ENCODE measurements around the gene GIGYF1. TPM values are rescaled to one million over a fixed set of nuclear protein-coding genes. Genes with fewer than 3 reads are reported as not detected.

Gene GIGYF1
- total RNA-seq, 1 donor = 36.9 TPM

DNA sequence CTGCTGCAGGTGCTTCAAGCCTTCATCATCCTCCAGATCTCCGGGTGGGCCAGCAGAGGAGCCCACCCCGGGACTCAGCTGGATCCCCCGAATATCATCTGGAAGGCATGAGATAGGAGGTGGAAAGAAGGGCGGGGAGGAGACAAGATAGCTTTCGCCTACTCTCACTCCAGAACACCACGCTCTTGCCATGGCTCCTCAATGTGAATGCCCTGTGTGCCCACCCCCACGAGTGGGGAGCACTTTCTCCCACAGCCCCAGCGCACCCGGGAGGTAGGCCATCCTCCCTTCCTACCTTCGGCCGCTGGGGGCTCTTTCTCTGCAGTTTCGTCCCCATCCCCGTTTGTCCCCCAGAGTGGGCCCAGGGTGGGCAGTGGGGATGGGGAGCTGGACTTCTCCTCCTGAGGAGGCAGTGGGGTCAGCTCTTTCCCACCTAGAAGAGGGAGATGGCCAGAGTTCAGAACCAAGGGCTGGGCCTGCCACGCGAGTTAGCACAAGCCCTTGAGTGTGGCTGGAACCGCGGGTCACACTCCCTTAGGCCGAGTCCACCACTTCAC lies 8.9 kb downstream of the GIGYF1 start:
- DNase-seq (ENCODE audit: low read depth in 2 of 3, low spot score in 2 of 3) = no peak

DNA sequence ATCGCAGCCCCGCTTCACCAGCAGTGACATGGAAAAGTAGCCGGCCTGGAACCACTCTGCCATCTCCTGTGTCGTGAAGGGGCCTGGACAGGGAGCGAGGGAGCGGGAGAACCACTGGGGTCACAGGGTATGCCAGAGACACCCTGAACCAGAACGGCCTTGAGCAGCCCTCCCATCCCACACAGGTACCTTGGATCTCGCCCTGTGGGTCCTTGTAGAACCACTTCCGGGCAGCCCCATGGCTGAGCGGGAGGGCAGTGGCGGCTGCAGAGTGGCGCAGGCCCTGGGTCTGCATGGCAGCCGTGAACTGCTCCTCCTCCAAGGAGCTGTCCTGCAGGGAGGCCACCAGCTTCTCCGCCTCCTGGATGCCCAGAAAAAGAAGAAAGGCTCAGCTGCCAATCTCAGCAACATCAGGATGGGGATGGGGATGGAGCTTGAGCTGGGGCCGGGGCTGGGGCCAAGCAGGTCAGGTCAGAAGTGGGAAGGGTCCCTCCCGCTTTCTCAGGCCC lies 9.5 kb downstream of the GIGYF1 start:
- no peak for DNase-seq (ENCODE audit: low read depth in 2 of 3, low spot score in 2 of 3)

DNA sequence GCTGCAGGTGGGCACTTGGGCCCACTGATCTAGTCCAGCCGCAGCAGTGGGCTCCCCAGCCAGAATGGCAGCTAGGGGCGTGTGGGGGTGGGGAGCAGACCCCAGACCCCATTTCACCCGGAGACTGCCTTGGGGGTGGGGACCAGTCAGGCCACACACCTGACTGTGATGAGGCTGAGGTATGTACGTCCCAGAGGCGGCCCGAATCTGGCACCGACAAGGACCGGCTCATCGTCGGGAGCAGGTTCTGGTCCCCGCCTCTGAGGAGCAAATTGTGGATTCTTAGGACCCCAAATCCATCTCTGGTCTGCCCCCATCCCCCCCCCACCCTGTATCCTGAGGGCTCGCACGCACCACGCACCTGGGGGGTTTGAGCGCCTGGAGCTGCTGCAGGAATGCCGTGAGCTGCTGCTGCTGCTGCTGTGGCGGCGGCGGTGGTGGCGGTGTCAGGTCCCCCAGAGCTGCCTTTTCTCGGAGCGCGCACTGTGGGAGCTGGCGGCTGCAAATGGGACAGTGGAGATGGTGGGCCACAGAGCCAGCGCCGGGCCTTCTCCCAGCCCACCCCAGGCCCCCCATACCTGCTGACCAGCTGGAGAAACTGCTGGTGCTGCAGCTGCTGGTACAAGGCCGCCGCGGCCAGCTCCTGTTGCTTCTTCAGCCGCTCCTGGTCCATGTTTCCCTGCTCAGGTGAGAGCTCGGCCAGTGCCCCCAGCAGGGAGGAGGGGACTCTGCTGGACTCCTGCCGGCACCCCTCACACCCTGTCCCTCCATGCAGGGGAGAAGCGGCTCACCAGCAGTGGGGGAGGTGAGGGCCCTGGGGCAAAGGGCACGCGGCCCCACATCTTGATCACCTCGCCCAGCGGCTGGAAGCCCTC lies 10.2 kb downstream of the GIGYF1 start:
- no peak for DNase-seq (ENCODE audit: low read depth in 2 of 3, low spot score in 2 of 3)

DNA sequence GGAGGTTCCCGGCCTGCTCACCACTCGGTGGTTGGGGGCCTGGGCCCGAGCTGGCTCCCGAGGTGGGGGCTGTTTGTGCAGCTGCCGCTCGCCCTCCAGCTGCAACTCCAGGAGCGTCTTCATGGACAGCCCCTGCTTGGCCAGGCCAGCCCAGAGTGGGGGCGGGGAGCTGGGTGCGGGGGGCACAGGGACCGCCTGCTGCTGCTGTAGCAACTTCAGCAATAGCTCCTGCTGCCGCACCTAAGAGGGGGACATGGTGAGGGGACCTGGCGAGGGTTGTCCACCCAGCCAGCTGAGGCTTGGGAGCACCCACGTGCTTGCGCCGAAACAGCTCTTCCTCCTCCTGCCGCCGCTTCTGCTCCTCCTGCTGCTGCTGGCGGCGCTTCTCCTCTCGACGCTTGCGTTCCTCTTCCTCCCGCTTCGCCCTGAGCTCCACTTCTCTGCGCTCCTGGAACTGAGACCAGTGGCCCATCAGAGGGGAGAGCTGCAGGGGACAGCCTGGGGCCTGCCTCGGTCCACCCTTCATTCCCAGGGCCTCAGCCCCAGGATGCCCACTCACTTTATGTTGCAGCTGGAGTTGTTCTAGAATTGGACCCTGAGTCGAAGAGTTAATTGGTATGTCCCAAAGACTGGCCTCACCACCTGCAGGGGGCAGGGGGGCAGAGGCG lies 10.9 kb downstream of the GIGYF1 start:
- no peak for DNase-seq (ENCODE audit: low read depth in 2 of 3, low spot score in 2 of 3)

DNA sequence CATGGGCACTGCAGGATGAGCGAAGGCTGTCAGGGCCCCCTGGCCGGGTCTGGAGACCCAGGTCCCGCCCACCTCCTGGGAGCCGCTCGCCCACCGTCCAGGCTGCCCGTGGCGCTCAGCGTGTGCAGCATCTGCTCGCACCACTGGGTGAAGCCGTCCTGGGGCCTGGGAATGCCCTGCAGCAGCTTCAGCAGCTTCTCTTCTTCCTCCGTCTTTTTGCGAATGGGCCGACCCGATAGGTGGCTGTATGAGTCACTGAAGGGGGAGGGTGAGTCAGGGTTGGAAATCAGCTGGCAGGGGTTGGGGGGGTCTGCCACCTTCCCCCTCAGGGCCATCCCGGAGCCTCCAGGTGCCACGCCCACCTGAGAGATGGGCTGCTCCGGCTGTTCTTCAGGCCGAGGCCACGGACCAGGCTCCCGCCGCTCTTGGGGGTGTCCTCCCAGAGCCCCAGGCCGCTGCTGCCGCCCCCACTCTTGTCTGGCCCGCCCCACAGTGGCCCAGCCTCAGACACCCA lies 11.8 kb downstream of the GIGYF1 start:
- no peak for DNase-seq (ENCODE audit: low read depth in 2 of 3, low spot score in 2 of 3)

DNA sequence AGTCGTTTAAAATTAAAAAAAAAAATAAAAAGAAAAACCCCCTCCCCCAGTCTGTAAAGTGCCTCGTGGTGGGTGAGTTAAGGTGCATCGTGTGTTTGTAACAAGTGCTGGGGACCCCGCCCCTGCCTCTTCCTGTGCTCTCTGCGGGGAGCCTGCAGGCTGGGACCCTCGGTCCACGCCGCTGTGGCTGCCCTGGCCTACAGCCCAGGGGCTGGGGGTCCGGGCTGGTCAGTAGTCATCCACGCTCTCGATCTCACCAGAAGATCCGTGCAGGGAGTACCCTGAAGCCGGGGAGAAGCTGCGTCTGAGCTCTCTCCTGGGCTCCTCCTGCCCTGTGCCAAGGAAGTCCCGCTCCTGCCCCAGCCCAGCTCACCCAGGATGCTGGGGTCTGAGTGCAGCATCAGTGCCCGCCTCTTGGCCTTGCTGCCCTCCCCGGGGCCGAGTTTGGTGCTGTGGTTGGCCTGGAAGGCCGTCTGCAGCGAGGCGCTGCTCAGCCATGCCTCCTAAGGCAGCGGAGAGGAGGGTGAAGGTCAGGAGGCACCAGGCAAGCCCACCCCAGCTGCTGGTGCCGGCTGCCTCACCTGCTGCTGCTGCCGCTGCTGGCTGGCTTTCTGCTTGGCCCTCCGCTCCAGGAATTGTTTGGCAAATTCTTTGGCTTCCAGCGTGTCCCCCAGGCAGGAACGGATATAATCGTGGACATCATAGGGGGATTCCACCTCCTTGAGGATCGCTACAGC lies 12.4 kb downstream of the GIGYF1 start:
- DNase-seq (ENCODE audit: low read depth in 2 of 3, low spot score in 2 of 3) = no peak

DNA sequence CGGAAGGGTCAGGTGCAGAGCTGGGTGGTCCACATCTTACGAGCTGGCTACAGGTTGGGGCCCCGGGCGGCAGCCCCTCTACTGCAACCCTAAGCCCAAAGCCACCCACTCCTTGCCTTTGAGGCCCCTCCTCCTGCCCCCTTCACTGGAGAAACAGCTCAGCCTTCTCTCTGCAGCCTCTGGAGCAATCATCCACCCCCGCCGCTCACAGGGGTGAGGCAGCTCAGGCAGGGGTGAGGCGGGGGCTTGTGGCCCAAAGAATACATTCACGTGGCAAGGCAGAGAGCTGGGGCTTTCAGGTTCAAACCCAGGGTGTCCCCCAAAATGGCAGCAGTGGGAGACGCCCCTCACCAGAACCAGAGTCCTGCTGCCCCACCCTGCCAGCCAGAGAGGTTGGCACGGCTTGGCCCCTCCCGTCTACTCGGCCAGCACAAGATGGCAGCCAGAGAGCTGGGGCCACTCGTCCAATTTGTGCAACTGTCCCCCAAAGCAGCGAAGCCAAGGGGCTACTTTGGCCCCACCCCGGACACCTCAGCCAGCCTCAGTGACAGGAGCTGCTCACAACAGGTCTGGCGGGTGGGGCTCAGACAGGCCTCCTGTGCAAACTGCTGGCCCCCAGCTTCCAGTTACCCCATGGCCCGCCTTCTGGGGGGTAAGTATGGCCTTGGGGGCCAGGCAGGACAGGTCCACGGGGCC lies 13.3 kb downstream of the GIGYF1 start:
- DNase-seq (ENCODE audit: low read depth in 2 of 3, low spot score in 2 of 3) = no peak

DNA sequence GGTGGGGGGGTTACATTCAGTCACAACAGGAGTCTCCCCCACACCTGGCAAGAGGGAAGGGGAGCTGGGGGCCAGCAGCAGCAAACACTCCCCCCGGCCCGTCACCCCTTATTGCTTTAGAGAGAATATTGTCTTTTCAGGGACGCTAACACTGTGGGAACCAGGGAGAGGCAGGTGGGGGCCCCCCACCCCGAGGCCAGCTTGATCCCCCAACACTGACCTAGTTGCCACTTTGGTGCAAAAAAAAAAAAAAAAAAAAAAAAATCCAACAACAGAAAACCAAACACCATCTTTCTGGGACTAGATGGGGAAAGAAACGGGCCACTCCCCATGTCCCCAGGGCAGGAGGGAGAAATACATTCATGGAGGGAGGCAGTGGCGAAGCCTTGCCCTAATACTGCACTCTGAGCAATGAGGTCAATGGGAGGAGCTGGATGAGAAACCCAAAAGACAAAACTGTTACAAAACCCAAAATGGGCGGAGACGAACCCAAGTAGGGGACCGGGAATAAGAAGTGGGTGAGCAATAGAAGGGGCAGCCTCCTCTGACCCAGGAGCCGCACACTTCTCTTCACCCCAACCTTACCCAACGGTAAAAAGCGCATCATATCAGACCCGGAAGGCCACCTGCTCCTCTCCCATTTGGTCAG lies 14.0 kb downstream of the GIGYF1 start:
- DNase-seq (ENCODE audit: low read depth in 2 of 3, low spot score in 2 of 3) = no peak

DNA sequence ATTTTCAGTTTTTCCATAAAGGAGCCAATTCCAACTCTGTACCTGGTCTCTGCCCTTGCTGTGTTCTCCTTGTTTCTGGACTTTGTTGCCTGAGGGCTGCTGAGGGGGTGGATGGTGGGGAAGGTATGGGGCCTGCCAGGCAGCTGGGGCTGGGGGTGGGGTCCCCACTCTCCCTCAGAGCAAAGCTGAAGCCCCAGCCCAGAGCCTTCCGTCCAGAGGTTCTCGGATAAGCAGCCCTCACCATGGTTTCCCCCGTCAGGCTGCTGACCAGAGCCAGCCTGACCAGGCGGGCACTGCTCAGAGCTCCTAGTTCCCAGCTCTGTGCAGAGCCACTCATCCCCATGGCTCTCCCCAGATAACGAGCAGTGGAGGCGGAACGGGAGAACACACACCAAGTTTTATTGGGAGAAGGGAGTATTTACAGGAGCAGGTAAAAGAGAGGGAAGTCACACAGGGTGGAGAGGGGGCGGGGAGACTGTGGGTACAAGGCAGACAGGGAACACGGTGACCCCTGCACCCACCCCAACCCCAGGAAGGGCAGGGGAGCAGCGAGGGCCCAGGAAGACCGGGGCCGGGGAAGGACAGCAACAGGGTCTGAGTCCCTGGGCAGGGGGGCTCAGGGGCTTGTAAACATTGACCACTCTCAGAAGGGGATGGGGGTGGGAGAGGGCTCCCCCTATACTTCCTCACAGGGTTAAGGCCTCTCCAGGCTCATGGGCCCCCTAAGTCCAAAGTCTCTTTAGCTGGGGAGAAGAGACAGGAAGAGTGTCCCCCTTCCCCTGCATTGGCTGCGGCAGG lies 14.7 kb downstream of the GIGYF1 start:
- no peak for DNase-seq (ENCODE audit: low read depth in 2 of 3, low spot score in 2 of 3)

DNA sequence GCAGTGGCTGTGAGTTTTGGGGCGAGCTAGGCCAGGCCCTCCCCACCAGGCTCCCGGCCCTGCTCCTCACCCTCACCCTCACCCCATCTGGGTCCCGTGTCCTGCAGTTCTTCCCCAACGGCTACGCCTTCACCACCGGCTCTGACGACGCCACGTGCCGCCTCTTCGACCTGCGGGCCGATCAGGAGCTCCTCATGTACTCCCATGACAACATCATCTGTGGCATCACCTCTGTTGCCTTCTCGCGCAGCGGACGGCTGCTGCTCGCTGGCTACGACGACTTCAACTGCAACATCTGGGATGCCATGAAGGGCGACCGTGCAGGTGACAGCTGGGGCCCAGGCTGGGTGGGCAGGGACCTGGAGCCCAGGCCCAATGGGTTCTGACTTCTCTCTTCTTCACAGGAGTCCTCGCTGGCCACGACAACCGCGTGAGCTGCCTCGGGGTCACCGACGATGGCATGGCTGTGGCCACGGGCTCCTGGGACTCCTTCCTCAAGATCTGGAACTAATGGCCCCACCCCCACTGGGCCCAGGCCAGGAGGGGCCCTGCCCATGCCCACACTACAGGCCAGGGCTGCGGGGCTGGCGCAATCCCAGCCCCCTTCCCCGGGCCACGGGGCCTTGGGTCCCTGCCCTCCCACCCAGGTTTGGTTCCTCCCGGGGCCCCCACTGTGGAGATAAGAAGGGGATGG lies 15.6 kb downstream of the GIGYF1 start:
- no peak for DNase-seq (ENCODE audit: low read depth in 2 of 3, low spot score in 2 of 3)

DNA sequence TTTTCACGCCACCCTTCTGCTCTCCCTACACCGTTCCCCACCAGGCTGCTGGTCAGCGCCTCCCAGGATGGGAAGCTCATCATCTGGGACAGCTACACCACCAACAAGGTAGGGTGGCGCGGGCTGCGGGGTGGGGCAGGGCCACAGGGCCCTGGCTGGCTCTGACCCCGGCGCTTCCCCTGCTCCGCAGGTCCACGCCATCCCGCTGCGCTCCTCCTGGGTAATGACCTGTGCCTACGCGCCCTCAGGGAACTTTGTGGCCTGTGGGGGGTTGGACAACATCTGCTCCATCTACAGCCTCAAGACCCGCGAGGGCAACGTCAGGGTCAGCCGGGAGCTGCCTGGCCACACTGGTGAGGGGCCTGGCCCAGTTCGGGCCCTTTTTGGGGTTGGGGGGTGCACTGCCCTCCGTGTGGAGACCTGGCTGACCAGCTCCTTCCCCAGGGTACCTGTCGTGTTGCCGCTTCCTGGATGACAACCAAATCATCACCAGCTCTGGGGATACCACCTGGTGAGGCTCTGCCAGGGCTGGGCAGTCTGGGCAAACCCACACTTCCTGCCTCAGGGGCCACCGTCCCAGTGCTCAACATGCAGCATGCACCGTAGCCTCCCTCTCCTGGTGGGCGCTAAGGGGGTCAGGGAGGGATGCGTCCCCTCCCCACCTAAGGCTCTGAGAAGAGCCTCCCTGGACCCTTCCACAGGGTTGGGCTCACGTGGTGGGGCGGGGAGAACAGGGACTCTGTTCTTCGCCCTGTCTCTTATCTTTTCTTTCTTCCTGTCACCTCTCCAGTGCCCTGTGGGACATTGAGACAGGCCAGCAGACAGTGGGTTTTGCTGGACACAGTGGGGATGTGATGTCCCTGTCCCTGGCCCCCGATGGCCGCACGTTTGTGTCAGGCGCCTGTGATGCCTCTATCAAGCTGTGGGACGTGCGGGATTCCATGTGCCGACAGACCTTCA lies 16.5 kb downstream of the GIGYF1 start:
- no peak for DNase-seq (ENCODE audit: low read depth in 2 of 3, low spot score in 2 of 3)

DNA sequence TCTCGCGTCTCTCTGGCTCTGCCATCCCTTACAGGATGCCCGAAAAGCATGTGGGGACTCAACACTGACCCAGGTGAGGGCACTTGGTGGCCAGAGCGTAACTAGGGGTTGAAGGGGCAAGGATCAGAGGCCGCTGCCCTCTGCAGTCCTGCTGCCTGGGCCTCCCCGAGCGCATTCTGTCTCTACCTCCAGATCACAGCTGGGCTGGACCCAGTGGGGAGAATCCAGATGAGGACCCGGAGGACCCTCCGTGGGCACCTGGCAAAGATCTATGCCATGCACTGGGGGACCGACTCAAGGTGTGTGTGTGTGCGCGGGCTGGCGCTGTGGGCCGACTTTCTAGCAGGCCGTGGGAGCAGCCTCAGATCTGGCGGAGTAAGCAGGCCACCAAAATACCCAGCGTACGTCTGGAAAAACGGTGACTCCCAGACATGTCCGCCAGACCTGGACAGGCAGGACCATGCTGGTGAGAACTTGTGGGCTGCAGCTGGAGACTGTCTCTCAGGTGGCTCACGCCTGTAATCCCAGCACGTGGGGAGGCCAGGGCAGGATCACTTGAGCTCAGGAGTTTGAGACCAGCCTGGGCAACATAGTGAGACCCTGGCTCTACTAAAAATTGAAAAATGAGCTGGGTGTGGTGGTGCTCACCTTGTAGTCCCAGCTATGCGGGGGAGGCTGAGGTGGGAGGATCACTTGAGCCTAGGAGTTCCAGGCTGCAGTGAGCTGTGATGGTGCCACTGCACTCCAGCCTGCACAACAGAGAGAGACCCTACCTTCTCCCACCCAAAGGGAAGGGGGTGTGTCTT lies 17.3 kb downstream of the GIGYF1 start:
- DNase-seq (ENCODE audit: low read depth in 2 of 3, low spot score in 2 of 3) = no peak

DNA sequence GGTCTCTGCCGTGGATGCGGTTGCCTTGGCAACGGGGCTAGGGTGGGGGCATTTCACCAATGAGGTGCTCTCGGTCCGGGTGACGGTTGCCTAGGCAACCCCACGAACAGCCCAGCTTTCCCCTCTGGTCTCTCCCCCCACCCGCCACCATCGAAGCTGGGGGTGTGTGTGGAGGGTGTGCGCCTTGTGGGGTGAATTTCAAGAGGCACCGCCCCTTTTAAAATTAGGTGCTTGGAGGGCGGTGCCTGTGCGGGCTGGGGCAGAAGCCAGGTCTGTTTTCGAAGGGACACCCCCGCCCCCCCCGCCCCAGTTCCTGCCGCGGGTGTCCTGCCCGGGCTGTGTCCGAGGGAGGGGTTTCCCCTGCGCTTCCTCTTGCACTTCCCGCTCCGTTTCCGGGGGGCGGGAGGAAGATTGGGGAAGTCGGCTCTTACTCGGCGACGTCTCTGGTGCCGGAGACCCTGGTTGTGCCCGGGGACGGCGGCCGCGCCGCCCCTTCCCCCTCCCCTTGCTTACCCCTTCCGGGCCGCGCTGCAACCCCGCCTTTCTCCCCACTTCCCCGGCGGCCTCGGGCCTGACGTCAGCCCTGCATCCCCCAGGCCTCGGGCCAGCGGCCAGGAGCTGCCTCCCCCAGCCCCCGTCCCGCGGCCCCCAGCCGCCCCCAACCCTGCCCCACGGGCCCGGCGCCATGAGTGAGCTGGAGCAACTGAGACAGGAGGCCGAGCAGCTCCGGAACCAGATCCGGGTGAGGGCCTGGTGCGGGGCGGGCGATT lies 18.3 kb downstream of the GIGYF1 start:
- peak; percentile 70 to 81 (median 79) for DNase-seq (ENCODE audit: low read depth in 2 of 3, low spot score in 2 of 3)

DNA sequence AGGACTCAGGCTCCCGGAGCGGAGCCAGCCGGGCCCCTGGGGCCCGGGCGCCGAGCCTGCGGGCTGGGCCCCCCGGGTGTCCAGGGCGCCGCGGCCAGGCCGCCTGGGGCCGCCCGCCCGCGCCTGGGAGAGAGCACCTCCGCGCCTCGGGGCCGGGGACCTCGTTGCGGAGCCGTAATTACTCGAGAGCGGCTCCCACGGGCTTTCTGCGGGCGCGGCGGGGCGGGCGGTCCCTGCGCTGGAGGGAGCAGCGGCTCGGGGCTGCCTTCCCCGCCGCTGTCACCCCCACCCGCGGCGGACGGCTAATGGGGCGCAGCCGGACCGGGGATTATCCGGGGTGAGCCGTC lies 19.0 kb downstream of the GIGYF1 start:
- DNase-seq (ENCODE audit: low read depth in 2 of 3, low spot score in 2 of 3) = no peak

DNA sequence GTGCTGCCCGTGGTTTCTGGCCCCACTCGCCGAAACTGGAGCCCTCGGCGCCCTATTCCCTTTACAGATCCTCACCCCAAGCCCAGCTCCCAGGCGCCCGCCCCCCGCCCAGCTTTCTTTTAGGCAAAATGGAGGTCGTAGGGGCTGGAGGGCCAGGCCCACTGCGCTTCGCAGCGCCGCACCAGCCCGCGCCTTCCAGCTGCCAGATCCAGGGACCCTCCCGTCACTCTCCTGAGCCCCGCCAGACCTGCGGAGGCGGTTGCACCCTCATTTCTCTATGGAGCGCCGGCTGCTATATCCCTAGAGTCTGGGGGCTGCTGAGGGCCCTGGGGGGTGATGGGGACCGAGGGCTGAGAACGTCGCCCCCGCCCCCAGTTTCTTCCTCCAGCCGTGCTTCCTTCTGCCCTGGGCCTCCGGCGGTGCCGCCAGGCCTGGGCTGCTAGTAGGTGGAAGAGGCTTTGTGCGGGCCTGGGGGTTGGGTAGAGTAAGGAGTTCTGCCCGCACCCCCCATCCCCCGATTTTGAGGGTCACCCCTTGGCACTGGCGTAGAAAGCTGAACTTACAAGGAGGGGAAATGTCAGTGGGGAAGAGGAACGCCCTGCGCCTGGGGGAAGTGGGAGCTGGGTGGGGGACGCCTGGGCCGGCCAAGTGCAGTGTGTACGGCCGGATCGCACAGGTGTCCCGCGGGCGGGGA lies 19.5 kb downstream of the GIGYF1 start:
- DNase-seq (ENCODE audit: low read depth in 2 of 3, low spot score in 2 of 3) = no peak
